Right lobe of liver (tissue), 6 donors: ENCODE measurements around the gene SLC35B3. TPM values are rescaled to one million over a fixed set of nuclear protein-coding genes. Genes with fewer than 3 reads are reported as not detected.
"Not testable (repeated sequence)": the region's sequence is repeated elsewhere in the genome, so short reads cannot be mapped to it uniquely, and the experiment has no call there.

Source experiments
- ATAC-seq, 4 donors: fragments of 200-7000 bp; cut with Tn5 transposase; one replicate each; pipeline ENCODE4 v1.9.1; 2020; ENCODE audit warnings: mild to moderate bottlenecking in 4 of 4, moderate library complexity in 4 of 4
- DNase-seq, 3 donors: peaks; one replicate each; pipeline ENCODE4 v3.0.0-alpha.2; 2020
- H3K27ac ChIP-seq, 3 donors: fragments of 200-600 bp; one replicate each; pipeline ENCODE4 v1.8.0; 2022
- H3K27me3 ChIP-seq, 2 donors: fragments of 200-600 bp; one replicate each; pipeline ENCODE4 v1.8.0; 2022
- H3K36me3 ChIP-seq, 4 donors: fragments of 200-600 bp; sonication (generic) in 1 of 4; one replicate each; pipeline versions ENCODE4 v1.5.1 to v1.8.0; 2017 to 2022; ENCODE audit warnings: control low read depth in 1 of 4
- H3K4me1 ChIP-seq, 4 donors: fragments of 200-600 bp; sonication (generic) in 1 of 4; one replicate each; pipeline versions ENCODE4 v1.5.1 to v1.8.0; 2017 to 2022; ENCODE audit warnings: control low read depth in 1 of 4
- H3K4me3 ChIP-seq, 3 donors: fragments of 200-600 bp; one replicate each; pipeline ENCODE4 v1.8.0; 2022
- H3K9me3 ChIP-seq, 4 donors: fragments of 200-600 bp; sonication (generic) in 1 of 4; one replicate each; pipeline versions ENCODE4 v1.5.1 to v1.8.0; 2017 to 2022; ENCODE audit warnings: control low read depth in 1 of 4
- POLR2A ChIP-seq: fragments of 450-650 bp; IDR thresholded peaks from one replicate; pipeline ENCODE4 v1.6.1; 2017; ENCODE audit warnings: antibody characterized with exemption, mild to moderate bottlenecking
- WGBS: methylation state at CpG from one replicate; pipeline ENCODE4 v1.1.6; 2018; ENCODE audit warnings: low coverage, low lambda C conversion rate; ENCODE audit not compliant: insufficient coverage; ENCODE audit errors: missing lambda C conversion rate; 5-methylcytosine and 5-hydroxymethylcytosine counted together
- intact Hi-C, 2 donors: fragments of 100-400 bp; cut with DNase I; formaldehyde crosslinking; loops; one replicate each; pipeline versions ENCODE4 v1.11.2 to v1.14.1; 2022
- total RNA-seq, 6 experiments: library from RNA; depleted of rRNA in 2 of 6; stranded (reverse); fragments of >200 nt in 2 of 6; fragmentation: NEBNext Ultra II Directional in 3 of 6; extraction: Animal tissue kit (Norgen Biotek cat#: 25700) in 3 of 6; gene quantifications; one replicate each; pipeline versions ENCODE4 v1.1.0 to v1.2.4, GENCODE V29; 2016 to 2023
- TF ChIP-seq, protein P1 (sequence below), 4 donors: fragments of 200-600 bp in 3 of 4; fragments of 450-650 bp in 1 of 4; IDR thresholded peaks; one replicate each; pipeline versions ENCODE4 v1.5.1 to v1.8.0; 2016 to 2022; ENCODE audit warnings: antibody characterized with exemption in 4 of 4, mild to moderate bottlenecking in 2 of 4
- donor health status: DM: no; HTN: yes; CAD: no.
- donor health status: DM: no; HTN: no; CAD: no.
- donor health status: DM: no; HTN: no; CAD: no.
- donor health status: DM: no; HTN: yes; CAD: no.
- donor health status: DM: no; HTN: yes; CAD: no.

Gene SLC35B3
- total RNA-seq, 6 experiments from 2014 or later = 9.8 to 13.9 (median 12.9) TPM

DNA sequence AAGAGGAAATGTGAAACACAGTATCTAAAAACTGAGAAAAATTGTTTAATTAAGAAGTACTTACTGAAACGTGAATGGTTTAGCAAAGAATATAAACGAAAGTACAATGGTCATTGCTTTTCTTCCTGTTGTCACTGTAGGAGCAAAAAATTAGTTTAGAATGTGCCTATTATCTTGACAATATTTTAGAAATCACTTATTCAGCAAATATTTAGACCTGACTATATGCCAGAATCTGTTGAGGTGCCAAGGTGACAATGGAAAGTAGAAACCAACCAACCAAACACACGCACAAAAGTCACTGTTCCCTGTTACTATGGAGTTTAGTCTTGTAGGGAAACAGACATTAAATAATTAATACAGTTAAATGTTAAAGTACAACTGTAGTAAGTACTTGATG, 20.5 kb downstream of the SLC35B3 start:
- H3K4me3 ChIP-seq = no peak overlapping the region
- peaks cover 0 to 63% (median 16%) of the 10 kb centered on the region in 4 donors for H3K36me3 ChIP-seq
- no peaks in the 10 kb centered on the region for H3K9me3 ChIP-seq
- H3K27me3 ChIP-seq = no peaks in the 10 kb centered on the region
- H3K27ac ChIP-seq = no peak overlapping the region
- no peak for DNase-seq
- H3K4me1 ChIP-seq = no peaks in the 10 kb centered on the region
- intact Hi-C loops = no loop called here
- 88% methylated on average over 3 of the region's 3 CpGs for WGBS
- TF ChIP-seq, protein P1, sequence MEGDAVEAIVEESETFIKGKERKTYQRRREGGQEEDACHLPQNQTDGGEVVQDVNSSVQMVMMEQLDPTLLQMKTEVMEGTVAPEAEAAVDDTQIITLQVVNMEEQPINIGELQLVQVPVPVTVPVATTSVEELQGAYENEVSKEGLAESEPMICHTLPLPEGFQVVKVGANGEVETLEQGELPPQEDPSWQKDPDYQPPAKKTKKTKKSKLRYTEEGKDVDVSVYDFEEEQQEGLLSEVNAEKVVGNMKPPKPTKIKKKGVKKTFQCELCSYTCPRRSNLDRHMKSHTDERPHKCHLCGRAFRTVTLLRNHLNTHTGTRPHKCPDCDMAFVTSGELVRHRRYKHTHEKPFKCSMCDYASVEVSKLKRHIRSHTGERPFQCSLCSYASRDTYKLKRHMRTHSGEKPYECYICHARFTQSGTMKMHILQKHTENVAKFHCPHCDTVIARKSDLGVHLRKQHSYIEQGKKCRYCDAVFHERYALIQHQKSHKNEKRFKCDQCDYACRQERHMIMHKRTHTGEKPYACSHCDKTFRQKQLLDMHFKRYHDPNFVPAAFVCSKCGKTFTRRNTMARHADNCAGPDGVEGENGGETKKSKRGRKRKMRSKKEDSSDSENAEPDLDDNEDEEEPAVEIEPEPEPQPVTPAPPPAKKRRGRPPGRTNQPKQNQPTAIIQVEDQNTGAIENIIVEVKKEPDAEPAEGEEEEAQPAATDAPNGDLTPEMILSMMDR (IDR thresholded peaks at IDR 0.05) = no peak
- no peak for TF ChIP-seq POLR2A
- no peak for ATAC-seq

DNA sequence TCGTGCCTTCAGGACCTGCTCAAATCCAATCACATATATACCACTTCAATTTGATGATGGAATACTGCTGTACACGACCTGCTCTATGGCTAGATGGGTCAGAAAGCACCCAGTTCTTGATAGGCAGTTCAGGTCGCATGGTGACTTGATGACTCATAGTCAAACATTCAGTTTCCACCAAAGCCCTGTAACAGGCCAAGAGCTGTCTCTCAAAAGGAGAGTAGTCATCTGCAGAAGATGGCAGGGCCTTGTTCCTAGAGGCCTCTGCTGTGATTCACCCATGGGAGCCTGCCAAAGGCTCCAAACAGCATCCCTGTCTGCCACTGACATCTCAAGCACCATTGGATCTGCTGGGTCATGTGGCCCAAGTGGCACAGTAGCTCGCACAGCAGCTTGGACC, 29.4 kb downstream of the SLC35B3 start:
- 87% methylated on average over 3 of the region's 4 CpGs for WGBS
- H3K9me3 ChIP-seq, H3K27ac ChIP-seq, H3K27me3 ChIP-seq, DNase-seq, ATAC-seq, H3K36me3 ChIP-seq, intact Hi-C loops, H3K4me3 ChIP-seq, H3K4me1 ChIP-seq: not testable (repeated sequence)

DNA sequence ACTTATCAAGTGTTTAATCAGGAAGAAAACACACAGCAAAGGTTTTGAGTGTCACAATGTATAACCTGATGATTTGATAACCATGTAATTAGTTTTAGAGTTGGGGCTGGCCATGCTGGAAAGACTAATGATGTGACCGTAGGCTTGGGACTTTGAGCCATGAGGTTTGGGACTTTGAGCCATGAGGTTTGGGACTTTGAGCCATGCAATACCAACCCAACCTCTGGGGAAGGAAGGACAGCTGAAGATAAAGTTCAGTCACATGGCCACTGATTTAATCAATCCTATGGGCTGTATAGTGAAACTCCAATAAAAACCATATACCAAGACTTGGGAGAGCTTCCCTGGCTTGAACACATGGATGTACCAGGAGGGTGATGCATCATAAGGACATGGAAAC, 32.8 kb downstream of the SLC35B3 start:
- DNase-seq = no peak
- no peaks in the 10 kb centered on the region for H3K4me1 ChIP-seq
- H3K4me3 ChIP-seq = no peak overlapping the region
- H3K36me3 ChIP-seq = no peaks in the 10 kb centered on the region
- no peaks in the 10 kb centered on the region for H3K27me3 ChIP-seq
- no peak overlapping the region for H3K27ac ChIP-seq
- intact Hi-C loops = no loop called here
- no peak for ATAC-seq
- WGBS = 100% methylated on average over 1 of the region's 1 CpG
- TF ChIP-seq, protein P1 (IDR thresholded peaks at IDR 0.05) = no peak
- TF ChIP-seq POLR2A = no peak
- no peaks in the 10 kb centered on the region for H3K9me3 ChIP-seq

DNA sequence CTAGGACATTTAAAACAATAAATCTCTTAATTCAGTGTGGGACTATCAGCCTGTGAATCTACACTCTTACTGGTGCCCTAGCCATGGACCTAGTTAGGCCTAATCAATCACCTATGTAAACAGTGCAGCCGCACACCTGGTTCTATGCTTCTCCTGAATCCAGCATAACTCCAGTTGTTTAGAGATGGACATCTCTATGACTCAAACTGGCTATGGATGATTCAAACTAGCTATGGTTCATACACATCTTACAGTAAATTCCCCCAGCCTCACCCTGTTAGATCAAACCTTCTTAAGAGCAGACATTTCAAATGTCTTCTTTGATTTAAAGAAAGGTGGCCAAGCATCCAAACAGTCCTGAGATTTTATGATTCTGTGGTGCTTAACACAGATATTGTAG, 34.7 kb downstream of the SLC35B3 start:
- DNase-seq (no peak), ATAC-seq (no peak)
- no peaks in the 10 kb centered on the region for H3K4me1 ChIP-seq
- H3K27me3 ChIP-seq = no peaks in the 10 kb centered on the region
- H3K27ac ChIP-seq = no peak overlapping the region
- WGBS = 38% methylated on average over 1 of the region's 1 CpG
- no peak overlapping the region for H3K4me3 ChIP-seq
- intact Hi-C loops = no loop called here
- no peaks in the 10 kb centered on the region for H3K9me3 ChIP-seq
- H3K36me3 ChIP-seq = no peaks in the 10 kb centered on the region
- TF ChIP-seq POLR2A = no peak
- TF ChIP-seq, protein P1 (IDR thresholded peaks at IDR 0.05) = no peak

DNA sequence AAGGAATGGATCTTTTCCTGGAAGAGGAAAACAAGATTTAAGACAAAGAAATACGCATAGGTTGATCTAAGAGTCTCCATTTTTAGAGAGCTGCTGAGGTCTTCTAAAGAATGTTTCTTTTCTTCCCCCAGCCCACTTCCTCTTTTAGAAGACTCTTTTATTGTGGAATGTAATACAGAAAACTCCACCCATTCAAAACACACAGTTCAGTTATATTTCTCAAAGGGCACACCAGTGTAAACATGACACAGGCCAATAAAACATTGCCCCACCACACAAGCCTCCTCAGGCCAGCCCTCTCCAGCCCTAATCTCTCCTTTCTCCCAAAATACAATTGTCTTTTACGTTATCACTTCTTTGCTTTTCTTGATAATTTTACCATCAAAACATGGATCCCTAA, 42.8 kb downstream of the SLC35B3 start:
- intact Hi-C loops = no loop called here
- Histone ChIP-seq H3K27ac (no peak overlapping the region), H3K36me3 (no peaks in the 10 kb centered on the region), H3K4me1 (no peaks in the 10 kb centered on the region), H3K27me3 (no peaks in the 10 kb centered on the region), H3K4me3 (no peak overlapping the region), H3K9me3 (no peaks in the 10 kb centered on the region)
- no peak for ATAC-seq
- TF ChIP-seq, protein P1 (IDR thresholded peaks at IDR 0.05) = no peak
- no peak for TF ChIP-seq POLR2A
- no peak for DNase-seq
- WGBS = 67% methylated on average over 2 of the region's 2 CpGs
